Keratinocyte (primary cell): ENCODE measurements around the gene TRIM52. TPM values are rescaled to one million over a fixed set of nuclear protein-coding genes. Genes with fewer than 3 reads are reported as not detected.

Experiments
- DNase-seq: peaks from one replicate; pipeline ENCODE4 v3.0.0-alpha.2; 2011; ENCODE audit warnings: low read depth, missing footprints, low spot score
- FAIRE-seq: peaks from 2 replicates; lab custom pipeline; 2011; peaks lifted over from hg19 to GRCh38; lab: Jason Lieb, UNC
- H2AFZ ChIP-seq: 2 replicates; pipeline ENCODE4 v1.6.0; 2012; ENCODE audit warnings: low read length, control low read depth, inconsistent platforms; ENCODE audit not compliant: control insufficient read depth
- H3K27ac ChIP-seq: 2 replicates; pipeline ENCODE4 v1.5.1; 2011; ENCODE audit warnings: low read length; ENCODE audit not compliant: control insufficient read depth, insufficient read depth
- H3K27me3 ChIP-seq: 3 replicates; pipeline ENCODE4 v1.6.0; 2011; ENCODE audit warnings: low read length; ENCODE audit not compliant: control insufficient read depth, insufficient read depth; ENCODE audit errors: extremely low read depth
- H3K36me3 ChIP-seq, 2 experiments: 2 replicates in 1 of 2; 3 replicates in 1 of 2; pipeline ENCODE4 v1.5.1; 2011; ENCODE audit warnings: low read length in 2 of 2, mild to moderate bottlenecking in 1 of 2; ENCODE audit not compliant: control insufficient read depth in 2 of 2, insufficient read depth in 2 of 2; ENCODE audit errors: extremely low read depth in 1 of 2
- H3K4me1 ChIP-seq: 3 replicates; pipeline ENCODE4 v1.5.1; 2011; ENCODE audit warnings: low read length; ENCODE audit not compliant: control insufficient read depth, insufficient read depth; ENCODE audit errors: extremely low read depth
- H3K4me2 ChIP-seq: 3 replicates; pipeline ENCODE4 v1.6.0; 2011; ENCODE audit warnings: low read depth, low read length; ENCODE audit not compliant: control insufficient read depth, insufficient read depth; ENCODE audit errors: extremely low read depth
- H3K4me3 ChIP-seq, 3 experiments: fragments of 200-600 bp in 1 of 3; sonication (generic) in 1 of 3; 2 replicates in 2 of 3; 3 replicates in 1 of 3; pipeline ENCODE4 v1.5.1; 2011 to 2016; ENCODE audit warnings: low read length in 3 of 3, mild to moderate bottlenecking in 3 of 3, control low read depth in 2 of 3, inconsistent platforms in 1 of 3, low read depth in 1 of 3, mixed read lengths in 1 of 3, mixed run types in 1 of 3, moderate library complexity in 1 of 3; ENCODE audit not compliant: control insufficient read depth in 2 of 3, insufficient read depth in 2 of 3; ENCODE audit errors: extremely low read depth in 1 of 3
- H3K79me2 ChIP-seq: 2 replicates; pipeline ENCODE4 v1.6.0; 2012; ENCODE audit warnings: low read length; ENCODE audit not compliant: control insufficient read depth, insufficient read depth
- H3K9ac ChIP-seq: 3 replicates; pipeline ENCODE4 v1.6.0; 2011; ENCODE audit warnings: low read length; ENCODE audit not compliant: control insufficient read depth, insufficient read depth; ENCODE audit errors: extremely low read depth
- H3K9me1 ChIP-seq: 3 replicates; pipeline ENCODE4 v1.6.0; 2011; ENCODE audit warnings: low read length; ENCODE audit not compliant: control insufficient read depth, insufficient read depth; ENCODE audit errors: extremely low read depth
- H3K9me3 ChIP-seq: 2 replicates; pipeline ENCODE4 v1.5.1; 2012; ENCODE audit warnings: low read depth, low read length; ENCODE audit not compliant: control insufficient read depth
- H4K20me1 ChIP-seq: 3 replicates; pipeline ENCODE4 v1.6.0; 2011; ENCODE audit warnings: low read length; ENCODE audit not compliant: control insufficient read depth, insufficient read depth; ENCODE audit errors: extremely low read depth
- EZH2 ChIP-seq: IDR thresholded peaks from one replicate; pipeline ENCODE4 v1.6.1; 2012; ENCODE audit warnings: inconsistent platforms, mild to moderate bottlenecking, low read length, moderate library complexity
- dilution Hi-C: fragments of 300-500 bp; cut with MboI; formaldehyde crosslinking; loops from one replicate; pipeline ENCODE4 v1.7.0; 2020; ENCODE audit warnings: low sequenced_read_pairs; ENCODE audit not compliant: extremely low pct_ligation_motif_present
- polyA plus RNA-seq, 5 experiments: library from polyadenylated mRNA; depleted of rRNA in 3 of 5; stranded (reverse) in 3 of 5; stranded (forward) in 1 of 5; unstranded in 1 of 5; fragments of >200 nt; gene quantifications; 1 replicate in 1 of 5; 2 replicates in 3 of 5; 3 replicates in 1 of 5; pipeline versions ENCODE4 v1.2.1 to v1.2.3, GENCODE V29; 2011 to 2012; ENCODE audit warnings: missing spikeins in 2 of 5, low read depth in 1 of 5, low replicate concordance in 1 of 5
- TF ChIP-seq, protein P1 (sequence below), 3 experiments: IDR thresholded peaks in 1 of 3; conservative IDR thresholded peaks in 1 of 3; optimal IDR thresholded peaks in 1 of 3; 2 replicates in 2 of 3; 3 replicates in 1 of 3; pipeline versions ENCODE3 to v1.5.1; 2011; ENCODE audit warnings: low read length in 3 of 3, mild to moderate bottlenecking in 3 of 3, moderate library complexity in 2 of 3, control low read depth in 1 of 3, inconsistent platforms in 1 of 3; ENCODE audit not compliant: insufficient read depth in 2 of 3; ENCODE audit errors: extremely low read depth in 1 of 3

TRIM52 gene
- polyA plus RNA-seq, 1 donor (not counting 4 experiments of a cell fraction or from before 2014, with no cell fraction given) = 7.5 TPM

DNA sequence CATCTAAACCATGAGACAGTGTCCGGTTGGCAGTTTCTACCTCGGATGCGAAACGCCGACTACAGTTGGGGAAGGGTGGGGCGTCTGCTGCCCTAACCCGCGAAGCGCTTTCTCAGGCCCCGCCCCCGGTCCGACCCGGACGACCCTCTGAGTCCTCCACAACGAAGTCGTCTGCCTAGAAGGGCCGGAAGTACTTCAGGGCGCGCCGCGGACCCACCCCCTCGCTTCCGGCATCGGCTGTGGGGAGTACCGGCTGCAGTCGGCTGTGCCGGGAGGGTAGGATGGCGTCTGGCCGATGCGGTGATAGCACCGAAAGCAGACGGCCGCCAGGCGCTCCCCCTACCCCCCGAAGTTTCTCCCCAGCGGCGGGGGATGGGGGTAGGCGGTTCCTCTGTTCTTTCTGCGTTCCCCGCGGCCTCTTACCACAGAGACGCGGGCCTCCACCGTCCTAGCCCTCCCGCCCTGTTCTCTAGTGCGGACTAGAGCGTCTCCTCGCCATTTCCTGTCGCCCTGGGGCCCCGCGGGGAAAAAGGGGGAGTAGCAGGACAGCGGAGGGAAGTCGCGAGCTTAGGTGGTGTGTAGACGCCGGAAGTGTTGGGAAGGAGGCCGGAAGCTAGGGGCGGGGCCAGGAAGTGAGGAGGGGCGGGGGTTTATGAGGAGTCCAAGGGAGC lies 37.8 kb downstream of the TRIM52 start, which contains the start of gene TRIM41:
Gene TRIM41, plus strand, starts transcription at position 224 of the 671 bp plus-strand sequence. CDS start 719 bp downstream, outside the sequence.
- peak within 1 kb of the TSS; percentile 87 for H2AFZ ChIP-seq
- H3K4me3 ChIP-seq = peak within 1 kb of the TSS; percentile 85 to 88 (median 87)
- DNase-seq (peak; percentile 90), FAIRE-seq (no peak)
- H3K36me3 ChIP-seq = peaks cover 10 to 13% of the 10 kb centered on the region in 2 experiments
- TF ChIP-seq EZH2 = no peak
- TF ChIP-seq, protein P1, sequence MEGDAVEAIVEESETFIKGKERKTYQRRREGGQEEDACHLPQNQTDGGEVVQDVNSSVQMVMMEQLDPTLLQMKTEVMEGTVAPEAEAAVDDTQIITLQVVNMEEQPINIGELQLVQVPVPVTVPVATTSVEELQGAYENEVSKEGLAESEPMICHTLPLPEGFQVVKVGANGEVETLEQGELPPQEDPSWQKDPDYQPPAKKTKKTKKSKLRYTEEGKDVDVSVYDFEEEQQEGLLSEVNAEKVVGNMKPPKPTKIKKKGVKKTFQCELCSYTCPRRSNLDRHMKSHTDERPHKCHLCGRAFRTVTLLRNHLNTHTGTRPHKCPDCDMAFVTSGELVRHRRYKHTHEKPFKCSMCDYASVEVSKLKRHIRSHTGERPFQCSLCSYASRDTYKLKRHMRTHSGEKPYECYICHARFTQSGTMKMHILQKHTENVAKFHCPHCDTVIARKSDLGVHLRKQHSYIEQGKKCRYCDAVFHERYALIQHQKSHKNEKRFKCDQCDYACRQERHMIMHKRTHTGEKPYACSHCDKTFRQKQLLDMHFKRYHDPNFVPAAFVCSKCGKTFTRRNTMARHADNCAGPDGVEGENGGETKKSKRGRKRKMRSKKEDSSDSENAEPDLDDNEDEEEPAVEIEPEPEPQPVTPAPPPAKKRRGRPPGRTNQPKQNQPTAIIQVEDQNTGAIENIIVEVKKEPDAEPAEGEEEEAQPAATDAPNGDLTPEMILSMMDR (optimal IDR thresholded peaks at IDR 0.05 in 1 of 3, IDR thresholded peaks at IDR 0.05 in 1 of 3, conservative IDR thresholded peaks at IDR 0.05 in 1 of 3; ENCODE audit: extremely low read depth in 1 of 3, insufficient read depth in 2 of 3, low read length in 3 of 3) = no peak
- dilution Hi-C loops = no loop called here
- peaks cover 17% of the 10 kb centered on the region for H3K4me1 ChIP-seq
- peaks cover 4% of the 10 kb centered on the region for H3K9me1 ChIP-seq
- peaks cover 24% of the 10 kb centered on the region for H3K79me2 ChIP-seq
- no peaks in the 10 kb centered on the region for H3K27me3 ChIP-seq
- no peaks in the 10 kb centered on the region for H4K20me1 ChIP-seq
- H3K9me3 ChIP-seq = no peaks in the 10 kb centered on the region
- H3K4me2 ChIP-seq = peak within 1 kb of the TSS; percentile 94
- H3K27ac ChIP-seq = peak within 1 kb of the TSS; percentile 88
- peak within 1 kb of the TSS; percentile 87 for H3K9ac ChIP-seq

DNA sequence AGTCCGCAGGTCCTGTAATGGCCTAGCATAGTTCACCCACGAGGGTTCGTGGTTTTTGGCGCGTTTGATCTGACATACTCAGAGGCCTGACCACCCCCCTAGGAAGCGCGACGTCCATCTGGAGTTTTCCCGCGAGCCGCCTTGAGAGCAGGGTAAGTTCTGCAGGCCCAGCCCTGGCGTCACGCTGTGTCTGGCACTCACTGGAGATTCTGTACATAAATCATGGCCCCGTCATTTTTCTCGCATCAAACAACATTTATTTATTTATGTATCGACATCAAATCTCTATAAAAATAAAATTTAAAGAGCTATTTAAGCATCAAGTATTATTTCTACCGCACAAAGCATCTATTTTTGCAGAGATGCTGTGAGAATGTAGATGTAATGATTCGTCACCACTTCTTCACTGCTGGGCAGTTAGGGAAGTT lies 38.3 kb downstream of the TRIM52 start:
- peak overlapping the region; percentile 87 for H3K9ac ChIP-seq
- peaks cover 24% of the 10 kb centered on the region for H3K79me2 ChIP-seq
- H3K9me3 ChIP-seq = no peaks in the 10 kb centered on the region
- peaks cover 10 to 13% of the 10 kb centered on the region in 2 experiments for H3K36me3 ChIP-seq
- dilution Hi-C loops = no loop called here
- FAIRE-seq (no peak), DNase-seq (no peak)
- no peaks in the 10 kb centered on the region for H4K20me1 ChIP-seq
- peak overlapping the region; percentile 88 for H3K27ac ChIP-seq
- H3K27me3 ChIP-seq = no peaks in the 10 kb centered on the region
- peak overlapping the region; percentile 85 to 88 (median 87) for H3K4me3 ChIP-seq
- peak overlapping the region; percentile 87 for H2AFZ ChIP-seq
- H3K4me1 ChIP-seq = peaks cover 21% of the 10 kb centered on the region
- H3K4me2 ChIP-seq = peak overlapping the region; percentile 94
- no peak for TF ChIP-seq EZH2
- TF ChIP-seq, protein P1 (optimal IDR thresholded peaks at IDR 0.05 in 1 of 3, IDR thresholded peaks at IDR 0.05 in 1 of 3, conservative IDR thresholded peaks at IDR 0.05 in 1 of 3; ENCODE audit: extremely low read depth in 1 of 3, insufficient read depth in 2 of 3, low read length in 3 of 3) = no peak
- peaks cover 4% of the 10 kb centered on the region for H3K9me1 ChIP-seq
